HEK293 (cell line): ENCODE measurements around the gene RPS6KA5.

Source experiments
- CTCF ChIP-seq: fragments of 450-650 bp; formaldehyde crosslinking; IDR thresholded peaks from 2 replicates; pipeline ENCODE4 v1.5.1; 2016; ENCODE audit warnings: missing biosample characterization, missing genetic modification characterization
- GLI4 ChIP-seq: fragments of 450-650 bp; formaldehyde crosslinking; IDR thresholded peaks from 2 replicates; pipeline ENCODE4 v1.5.1; 2016; ENCODE audit warnings: missing biosample characterization, missing genetic modification characterization
- OSR2 ChIP-seq: fragments of 450-650 bp; formaldehyde crosslinking; IDR thresholded peaks from 2 replicates; pipeline ENCODE4 v1.5.1; 2016; ENCODE audit warnings: missing biosample characterization, missing genetic modification characterization
- PATZ1 ChIP-seq: fragments of 450-650 bp; formaldehyde crosslinking; IDR thresholded peaks from 2 replicates; pipeline ENCODE4 v1.5.1; 2016; ENCODE audit warnings: missing biosample characterization, missing genetic modification characterization
- ZBTB10 ChIP-seq: fragments of 450-650 bp; formaldehyde crosslinking; IDR thresholded peaks from 2 replicates; pipeline ENCODE4 v1.5.1; 2016; ENCODE audit warnings: missing biosample characterization, missing genetic modification characterization
- ZBTB8A ChIP-seq: fragments of 450-650 bp; formaldehyde crosslinking; IDR thresholded peaks from 2 replicates; pipeline ENCODE4 v1.5.1; 2016; ENCODE audit warnings: missing biosample characterization, missing genetic modification characterization
- ZFP3 ChIP-seq: fragments of 450-650 bp; formaldehyde crosslinking; IDR thresholded peaks from 2 replicates; pipeline ENCODE4 v1.5.1; 2016; ENCODE audit warnings: low read depth, missing biosample characterization, missing genetic modification characterization
- ZNF19 ChIP-seq: fragments of 450-650 bp; formaldehyde crosslinking; IDR thresholded peaks from 2 replicates; pipeline ENCODE4; 2016; ENCODE audit warnings: missing biosample characterization, missing genetic modification characterization, low read depth
- ZNF274 ChIP-seq, 2 experiments: fragments of 200-500 bp in 1 of 2; fragments of 450-650 bp in 1 of 2; sonication (Bioruptor generic) in 1 of 2; formaldehyde crosslinking in 1 of 2; IDR thresholded peaks; 2 replicates each; pipeline versions ENCODE4 v1.5.1 to v1.6.1; 2014 to 2016; ENCODE audit warnings: borderline replicate concordance in 1 of 2, inconsistent platforms in 1 of 2, low read length in 1 of 2, missing biosample characterization in 1 of 2, missing genetic modification characterization in 1 of 2
- ZNF37A ChIP-seq: fragments of 450-650 bp; IDR thresholded peaks from 2 replicates; pipeline ENCODE4 v1.5.1; 2018; ENCODE audit warnings: missing biosample characterization, missing genetic modification characterization
- ZNF626 ChIP-seq: fragments of 450-650 bp; sonication (Bioruptor Pico); formaldehyde crosslinking; IDR thresholded peaks from 2 replicates; pipeline ENCODE4 v1.5.1; 2018; ENCODE audit warnings: missing biosample characterization, missing genetic modification characterization, inconsistent platforms
- ZSCAN4 ChIP-seq: fragments of 450-650 bp; formaldehyde crosslinking; IDR thresholded peaks from 2 replicates; pipeline ENCODE4 v1.5.1; 2017; ENCODE audit warnings: missing biosample characterization, missing genetic modification characterization

- TF ChIP-seq CTCF (tag by site-specific recombination) = no peak
- no peak for TF ChIP-seq OSR2 (tag by site-specific recombination)
- no peak for TF ChIP-seq ZNF274 (IDR thresholded peaks at IDR 0.05; ENCODE audit: low read length)
- TF ChIP-seq ZNF274 (tag by site-specific recombination; IDR thresholded peaks at IDR 0.05; ENCODE audit: borderline replicate concordance) = no peak
- no peak for TF ChIP-seq ZBTB8A
- no peak for TF ChIP-seq ZNF19 (tag by site-specific recombination)
- no peak for TF ChIP-seq ZSCAN4 (tag by site-specific recombination)
- TF ChIP-seq ZNF37A (tag by site-specific recombination) = no peak
- TF ChIP-seq ZFP3 = no peak
- no peak for TF ChIP-seq ZBTB10 (tag by site-specific recombination)
- TF ChIP-seq ZNF626 (tag by site-specific recombination) = no peak
- no peak for TF ChIP-seq PATZ1 (tag by site-specific recombination)
- no peak for TF ChIP-seq GLI4 (tag by site-specific recombination)
Measured at GRCh38 chr14:90968025-90968424, 92.4 kb downstream of the RPS6KA5 start.
